K562 (cell line): ENCODE data around the gene CKAP5. TPM values are rescaled to one million over a fixed set of nuclear protein-coding genes. Genes with fewer than 3 reads are reported as not detected.

Experiments
- ATAC-seq: fragments of 200-7000 bp; cut with Tn5 transposase; 3 replicates; pipeline ENCODE4 v1.9.1; 2020; ENCODE audit warnings: moderate library complexity
- BruUV-seq: library from RNA; stranded (reverse); fragments of 400-500 nt; replicated peaks from 2 replicates; lab custom pipeline; 2021; lab: Mats Ljungman, UMichigan
- CTCF ChIA-PET: fragments of 300-600 bp; formaldehyde crosslinking; extraction: SDS; loops from one replicate; lab custom pipeline; 2021; ENCODE audit warnings: low intra/inter-chr PET ratio; lab: Yijun Ruan, JAX
- POLR2A ChIA-PET: fragments of 300-600, 350-650 bp; sonication (Branson Sonifier 250); formaldehyde crosslinking; extraction: SDS; loops from one replicate; lab custom pipeline; 2021; ENCODE audit warnings: antibody characterized with exemption, inconsistent platforms; lab: Yijun Ruan, JAX
- DNase-seq, 4 experiments: peaks; one replicate each; pipeline versions ENCODE4 v3.0.0 to v3.0.0-alpha.2; 2011 to 2018; ENCODE audit warnings: low spot score in 3 of 4, mixed read lengths in 3 of 4; ENCODE audit errors: extremely low read depth in 1 of 4
- FAIRE-seq: peaks from 2 replicates; lab custom pipeline; 2011; peaks lifted over from hg19 to GRCh38; lab: Jason Lieb, UNC
- H2AFZ ChIP-seq: 2 replicates; pipeline ENCODE4 v1.6.0; 2011; ENCODE audit warnings: low read depth, low read length, control low read depth, inconsistent platforms
- H3K27ac ChIP-seq: fragments of 200-600 bp; 3 replicates; pipeline ENCODE4 v1.8.0; 2011; ENCODE audit warnings: low read depth, mild to moderate bottlenecking, control low read depth, inconsistent platforms, low read length, moderate library complexity, mixed read lengths; ENCODE audit errors: extremely low read depth
- H3K27me3 ChIP-seq, 2 experiments: fragments of 300-600 bp in 1 of 2; 2 replicates in 1 of 2; 3 replicates in 1 of 2; pipeline versions ENCODE4 v1.6.0 to v1.8.0; 2011; ENCODE audit warnings: inconsistent platforms in 2 of 2, low read length in 2 of 2, mild to moderate bottlenecking in 1 of 2, mixed read lengths in 1 of 2, moderate library complexity in 1 of 2; ENCODE audit not compliant: control insufficient read depth in 2 of 2, insufficient read depth in 2 of 2
- H3K36me3 ChIP-seq: fragments of 300-600 bp; 3 replicates; pipeline ENCODE4 v1.8.0; 2011; ENCODE audit warnings: mild to moderate bottlenecking, low read length, inconsistent platforms; ENCODE audit not compliant: control insufficient read depth, insufficient read depth
- H3K4me1 ChIP-seq, 2 experiments: fragments of 200-600 bp in 1 of 2; replicated peaks in 1 of 2; 2 replicates in 1 of 2; 3 replicates in 1 of 2; pipeline versions ENCODE4 v1.5.1 to v1.8.0; 2011; ENCODE audit warnings: inconsistent platforms in 2 of 2, low read length in 2 of 2, mild to moderate bottlenecking in 1 of 2, mixed read lengths in 1 of 2, moderate library complexity in 1 of 2; ENCODE audit not compliant: control insufficient read depth in 2 of 2, insufficient read depth in 2 of 2
- H3K4me2 ChIP-seq: 2 replicates; pipeline ENCODE4 v1.6.1; 2011; ENCODE audit warnings: low read length, control low read depth, inconsistent platforms, mixed read lengths; ENCODE audit not compliant: insufficient read depth
- H3K4me3 ChIP-seq: fragments of 200-600 bp; sonication (generic), shearing (Covaris generic); 2 replicates; pipeline ENCODE4 v1.5.1; 2016; ENCODE audit warnings: control low read depth, inconsistent platforms
- H3K79me2 ChIP-seq: fragments of 200-600 bp; 3 replicates; pipeline ENCODE4 v1.8.0; 2011; ENCODE audit warnings: low read length, inconsistent platforms; ENCODE audit not compliant: control insufficient read depth, insufficient read depth
- H3K9ac ChIP-seq, 2 experiments: 2 replicates each; pipeline versions ENCODE4 v1.6.0 to v1.6.1; 2011; ENCODE audit warnings: low read depth in 2 of 2, low read length in 2 of 2, control low read depth in 1 of 2, inconsistent platforms in 1 of 2, mild to moderate bottlenecking in 1 of 2, mixed read lengths in 1 of 2; ENCODE audit not compliant: insufficient read depth in 1 of 2
- H3K9me1 ChIP-seq: one replicate; pipeline ENCODE4 v1.6.0; 2011; ENCODE audit warnings: inconsistent platforms, mild to moderate bottlenecking, low read length, moderate library complexity; ENCODE audit not compliant: control insufficient read depth, insufficient read depth
- H3K9me3 ChIP-seq: replicated peaks from 2 replicates; pipeline ENCODE4 v1.5.1; 2011; ENCODE audit warnings: low read depth, low read length, inconsistent platforms; ENCODE audit not compliant: control insufficient read depth, insufficient read depth
- H4K20me1 ChIP-seq: replicated peaks from 2 replicates; pipeline ENCODE4 v1.6.1; 2011; ENCODE audit warnings: low read length, inconsistent platforms, mixed read lengths; ENCODE audit not compliant: control insufficient read depth, insufficient read depth
- ATF6 ChIP-seq: sonication (generic); formaldehyde crosslinking; IDR thresholded peaks from 2 replicates; pipeline ENCODE4 v1.4.0; 2020; ENCODE audit warnings: mild to moderate bottlenecking, missing genetic modification reagents
- CEBPG ChIP-seq, 3 experiments: fragments of 200-800 bp in 1 of 3; sonication (Bioruptor generic) in 1 of 3; sonication (generic) in 1 of 3; formaldehyde crosslinking in 1 of 3; IDR thresholded peaks in 2 of 3; conservative IDR thresholded peaks in 1 of 3; 2 replicates each; pipeline versions ENCODE4 v1.6.1 to v1.8.0; 2016 to 2022; ENCODE audit warnings: missing compliant biosample characterization in 2 of 3, missing genetic modification characterization in 2 of 3, mild to moderate bottlenecking in 1 of 3, missing genetic modification reagents in 1 of 3
- CHCHD3 ChIP-seq: fragments of 250-450 bp; sonication (Bioruptor Pico); IDR thresholded peaks from 2 replicates; pipeline ENCODE4 v2.1.2; 2022; ENCODE audit warnings: mild to moderate bottlenecking
- DLX4 ChIP-seq: fragments of 250-450 bp; sonication (Bioruptor Pico); IDR thresholded peaks from 2 replicates; pipeline ENCODE4 v1.6.1; 2021; ENCODE audit warnings: mild to moderate bottlenecking
- HLTF ChIP-seq: fragments of 450-650 bp; IDR thresholded peaks from 2 replicates; pipeline ENCODE4 v1.6.1; 2016
- HMG20A ChIP-seq: fragments of 450-650 bp; formaldehyde crosslinking; conservative IDR thresholded peaks from 2 replicates; pipeline ENCODE4 v1.4.0; 2020; ENCODE audit warnings: mild to moderate bottlenecking, mixed read lengths
- MCM3 ChIP-seq: fragments of 450-650 bp; IDR thresholded peaks from 2 replicates; pipeline ENCODE4 v1.6.1; 2016
- PHTF2 ChIP-seq: fragments of 250-450 bp; sonication (Bioruptor Pico); IDR thresholded peaks from 2 replicates; pipeline ENCODE4 v1.5.0; 2021; ENCODE audit warnings: mild to moderate bottlenecking
- RAD21 ChIP-seq, 2 experiments: fragments of 250-450 bp in 1 of 2; fragments of 450-650 bp in 1 of 2; sonication (Bioruptor Pico) in 1 of 2; formaldehyde crosslinking in 1 of 2; IDR thresholded peaks in 1 of 2; conservative IDR thresholded peaks in 1 of 2; 2 replicates each; pipeline versions ENCODE4 v1.4.0 to v1.8.0; 2020 to 2022; ENCODE audit warnings: mild to moderate bottlenecking in 2 of 2, moderate library complexity in 1 of 2
- RFX5 ChIP-seq: IDR thresholded peaks from 2 replicates; pipeline ENCODE4 v1.6.1; 2011; ENCODE audit warnings: low read depth, mild to moderate bottlenecking, improper control_type of control experiment, low read length
- RREB1 ChIP-seq: fragments of 250-450 bp; sonication (Bioruptor Pico); IDR thresholded peaks from 2 replicates; pipeline ENCODE4 v1.4.0; 2020
- ZNF274 ChIP-seq: IDR thresholded peaks from 2 replicates; pipeline ENCODE4 v1.6.1; 2011; ENCODE audit warnings: low read depth, mild to moderate bottlenecking, low read length, moderate library complexity, borderline replicate concordance
- ZNF512 ChIP-seq: IDR thresholded peaks from 2 replicates; pipeline ENCODE4 v1.6.1; 2016; ENCODE audit warnings: missing genetic modification characterization, missing compliant biosample characterization
- WGBS: fragments of 100-300 bp; shearing (Covaris generic); methylation state at CpG from one replicate; pipeline ENCODE4 v1.1.6; 2016; ENCODE audit warnings: low coverage, mixed read lengths; ENCODE audit not compliant: insufficient coverage; ENCODE audit errors: missing lambda C conversion rate; 5-methylcytosine and 5-hydroxymethylcytosine counted together
- in situ Hi-C: fragments of 300-500 bp; cut with MboI; formaldehyde crosslinking; loops from 4 replicates; pipeline ENCODE4 v1.15.0; 2018; ENCODE audit warnings: inconsistent platforms, mixed read lengths
- intact Hi-C: fragments of 100-400 bp; cut with micrococcal nuclease; formaldehyde crosslinking; loops from 2 replicates; pipeline ENCODE4 v1.14.2; 2022
- polyA plus RNA-seq, 8 experiments: library from polyadenylated mRNA; depleted of rRNA in 4 of 8; stranded (reverse) in 5 of 8; unstranded in 3 of 8; fragments of >200 nt; fragmentation: Nextera tagmentation in 2 of 8; fragmentation: Illumina TruSeq in 1 of 8; extraction: Ambion mirVana in 2 of 8; extraction: Trizol in 1 of 8; gene quantifications; 2 replicates each; pipeline versions ENCODE4 v1.2.1 to v1.2.3, GENCODE V29; 2011 to 2014; ENCODE audit warnings: inconsistent platforms in 1 of 8, missing spikeins in 1 of 8
- total RNA-seq, 7 experiments: library from RNA; depleted of rRNA in 6 of 7; stranded (reverse); fragments of >200 nt in 6 of 7; fragmentation: Illumina TruSeq in 2 of 7; extraction: Trizol in 2 of 7; gene quantifications; 2 replicates each; pipeline versions ENCODE4 v1.2.1 to v1.2.3, GENCODE V29; 2011 to 2021; ENCODE audit warnings: low replicate concordance in 1 of 7

Gene CKAP5
- total and polyA plus RNA-seq, 9 of the 15 experiments (the other 6 are each of a cell fraction or from before 2014, with no cell fraction given): 60.1 to 239 (median 139) TPM

GRCh38 chr11:46731545-46731944 lies 114.5 kb downstream of the CKAP5 start:
- Histone ChIP-seq H3K79me2 (no peaks in the 10 kb centered on the region), H3K9ac (no peak overlapping the region), H4K20me1 (no peaks in the 10 kb centered on the region), H3K36me3 (no peaks in the 10 kb centered on the region), H3K4me2 (no peak overlapping the region), H3K4me3 (no peak overlapping the region), H3K4me1 (peaks cover 0 to 10% of the 10 kb centered on the region in 2 experiments; a peak in 2 of 5 replicates), H3K27me3 (no peaks in the 10 kb centered on the region), H3K9me1 (no peaks in the 10 kb centered on the region), H3K27ac (no peak overlapping the region), H2AFZ (no peak overlapping the region), H3K9me3 (no peaks in the 10 kb centered on the region)
- CTCF ChIA-PET: no interaction called here
- ATAC-seq: no peak
- WGBS: 20% methylated on average over 3 of the region's 4 CpGs
- intact Hi-C loops: no loop called here
- no TSS peak for BruUV-seq
- no peak for FAIRE-seq
- in situ Hi-C loops: no loop called here
- POLR2A ChIA-PET: no interaction called here
- no peak for DNase-seq
- TF ChIP-seq ZNF512 (tag) (no peak), RAD21 (CRISPR knock-in tag; conservative IDR thresholded peaks at IDR 0.05 in 1 of 2, IDR thresholded peaks at IDR 0.05 in 1 of 2) (no peak), ZNF274 (no peak), HLTF (no peak), MCM3 (no peak), CHCHD3 (CRISPR knock-in tag) (no peak), CEBPG (CRISPR knock-in tag; IDR thresholded peaks at IDR 0.05) (no peak), CEBPG (tag; conservative IDR thresholded peaks at IDR 0.05 in 1 of 2, IDR thresholded peaks at IDR 0.05 in 1 of 2) (no peak), DLX4 (CRISPR knock-in tag) (no peak), PHTF2 (CRISPR knock-in tag) (no peak), RFX5 (no peak), HMG20A (CRISPR knock-in tag) (no peak), RREB1 (CRISPR knock-in tag) (no peak), ATF6 (CRISPR knock-in tag) (no peak)
